Measurements from ENCODE around the gene FHL1.

DNA sequence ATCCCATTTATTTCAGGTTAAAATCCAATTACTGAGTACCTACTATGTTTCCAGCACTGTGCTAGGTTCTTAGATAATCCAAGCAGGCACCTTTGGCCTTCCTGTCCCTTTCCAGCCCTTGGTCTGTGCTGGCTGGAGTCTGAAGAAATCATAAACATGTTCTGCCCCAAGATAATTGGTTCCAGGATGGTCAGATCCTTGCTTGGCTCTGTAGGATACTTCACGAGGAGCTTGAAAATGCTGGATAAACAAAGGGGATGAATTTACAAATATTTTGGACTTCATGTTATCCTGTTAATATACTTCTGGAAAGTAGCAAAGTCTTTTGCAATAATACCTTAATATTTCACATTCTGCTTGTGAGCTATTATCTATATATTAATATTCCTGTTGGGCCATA, 35.0 kb upstream of the FHL1 start:
- TF ChIP-seq JUND (IDR thresholded peaks at IDR 0.05) = no peak
- TF ChIP-seq, protein P1, sequence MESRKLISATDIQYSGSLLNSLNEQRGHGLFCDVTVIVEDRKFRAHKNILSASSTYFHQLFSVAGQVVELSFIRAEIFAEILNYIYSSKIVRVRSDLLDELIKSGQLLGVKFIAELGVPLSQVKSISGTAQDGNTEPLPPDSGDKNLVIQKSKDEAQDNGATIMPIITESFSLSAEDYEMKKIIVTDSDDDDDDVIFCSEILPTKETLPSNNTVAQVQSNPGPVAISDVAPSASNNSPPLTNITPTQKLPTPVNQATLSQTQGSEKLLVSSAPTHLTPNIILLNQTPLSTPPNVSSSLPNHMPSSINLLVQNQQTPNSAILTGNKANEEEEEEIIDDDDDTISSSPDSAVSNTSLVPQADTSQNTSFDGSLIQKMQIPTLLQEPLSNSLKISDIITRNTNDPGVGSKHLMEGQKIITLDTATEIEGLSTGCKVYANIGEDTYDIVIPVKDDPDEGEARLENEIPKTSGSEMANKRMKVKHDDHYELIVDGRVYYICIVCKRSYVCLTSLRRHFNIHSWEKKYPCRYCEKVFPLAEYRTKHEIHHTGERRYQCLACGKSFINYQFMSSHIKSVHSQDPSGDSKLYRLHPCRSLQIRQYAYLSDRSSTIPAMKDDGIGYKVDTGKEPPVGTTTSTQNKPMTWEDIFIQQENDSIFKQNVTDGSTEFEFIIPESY (IDR thresholded peaks at IDR 0.05) = no peak
- TF ChIP-seq, protein P2, sequence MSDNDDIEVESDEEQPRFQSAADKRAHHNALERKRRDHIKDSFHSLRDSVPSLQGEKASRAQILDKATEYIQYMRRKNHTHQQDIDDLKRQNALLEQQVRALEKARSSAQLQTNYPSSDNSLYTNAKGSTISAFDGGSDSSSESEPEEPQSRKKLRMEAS (IDR thresholded peaks at IDR 0.05) = no peak
- no peak for TF ChIP-seq RAD21 (IDR thresholded peaks at IDR 0.05)
- TF ChIP-seq, protein P3, sequence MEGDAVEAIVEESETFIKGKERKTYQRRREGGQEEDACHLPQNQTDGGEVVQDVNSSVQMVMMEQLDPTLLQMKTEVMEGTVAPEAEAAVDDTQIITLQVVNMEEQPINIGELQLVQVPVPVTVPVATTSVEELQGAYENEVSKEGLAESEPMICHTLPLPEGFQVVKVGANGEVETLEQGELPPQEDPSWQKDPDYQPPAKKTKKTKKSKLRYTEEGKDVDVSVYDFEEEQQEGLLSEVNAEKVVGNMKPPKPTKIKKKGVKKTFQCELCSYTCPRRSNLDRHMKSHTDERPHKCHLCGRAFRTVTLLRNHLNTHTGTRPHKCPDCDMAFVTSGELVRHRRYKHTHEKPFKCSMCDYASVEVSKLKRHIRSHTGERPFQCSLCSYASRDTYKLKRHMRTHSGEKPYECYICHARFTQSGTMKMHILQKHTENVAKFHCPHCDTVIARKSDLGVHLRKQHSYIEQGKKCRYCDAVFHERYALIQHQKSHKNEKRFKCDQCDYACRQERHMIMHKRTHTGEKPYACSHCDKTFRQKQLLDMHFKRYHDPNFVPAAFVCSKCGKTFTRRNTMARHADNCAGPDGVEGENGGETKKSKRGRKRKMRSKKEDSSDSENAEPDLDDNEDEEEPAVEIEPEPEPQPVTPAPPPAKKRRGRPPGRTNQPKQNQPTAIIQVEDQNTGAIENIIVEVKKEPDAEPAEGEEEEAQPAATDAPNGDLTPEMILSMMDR (IDR thresholded peaks at IDR 0.05; ENCODE audit: low read depth, low read length, missing input control) = no peak
- TF ChIP-seq YY1 (IDR thresholded peaks at IDR 0.05) = no peak
- TF ChIP-seq TAF1 (conservative IDR thresholded peaks at IDR 0.05) = no peak
